Ascending aorta (tissue), 2 donors: ENCODE measurements around the gene KCNE3. TPM values are rescaled to one million over a fixed set of nuclear protein-coding genes. Genes with fewer than 3 reads are reported as not detected.
A peak's percentile ranks its signal among the peaks of the same experiment; 100 is the strongest.
"Not testable (repeated sequence)": the region's sequence is repeated elsewhere in the genome, so short reads cannot be mapped to it uniquely, and the experiment has no call there.

Experiments
- DNase-seq, 2 donors: peaks; one replicate each; pipeline ENCODE4 v3.0.0-alpha.2; 2019; ENCODE audit warnings: low spot score in 2 of 2
- H3K27ac ChIP-seq, 2 donors: fragments of 200-600 bp; sonication (generic); one replicate each; pipeline ENCODE4 v1.5.1; 2016 to 2017; ENCODE audit warnings: mild to moderate bottlenecking in 1 of 2
- H3K27me3 ChIP-seq: fragments of 200-600 bp; sonication (generic); one replicate; pipeline ENCODE4 v1.5.1; 2017
- H3K36me3 ChIP-seq, 2 donors: fragments of 200-600 bp; sonication (generic); one replicate each; pipeline ENCODE4 v1.5.1; 2016
- H3K4me1 ChIP-seq, 2 donors: fragments of 200-600 bp; sonication (generic); one replicate each; pipeline ENCODE4 v1.5.1; 2016 to 2017; ENCODE audit warnings: mild to moderate bottlenecking in 1 of 2
- H3K4me3 ChIP-seq, 2 donors: fragments of 200-600 bp; sonication (generic); one replicate each; pipeline ENCODE4 v1.5.1; 2016 to 2017; ENCODE audit warnings: mild to moderate bottlenecking in 1 of 2
- H3K9me3 ChIP-seq, 2 donors: fragments of 200-600 bp; sonication (generic); one replicate each; pipeline ENCODE4 v1.5.1; 2016
- CTCF ChIP-seq, 3 experiments: fragments of 200-600 bp in 2 of 3; fragments of 450-650 bp in 1 of 3; sonication (generic) in 2 of 3; IDR thresholded peaks; one replicate each; pipeline ENCODE4 v1.5.1; 2016 to 2019; ENCODE audit warnings: antibody characterized with exemption in 3 of 3, mild to moderate bottlenecking in 1 of 3, moderate library complexity in 1 of 3
- intact Hi-C: fragments of 100-400 bp; cut with DNase I; formaldehyde crosslinking; loops from one replicate; pipeline ENCODE4 v1.15.1; 2023
- total RNA-seq: library from RNA; depleted of rRNA; stranded (reverse); fragments of >200 nt; gene quantifications from one replicate; pipeline ENCODE4 v1.1.0, GENCODE V29; 2016

Gene KCNE3
- total RNA-seq, 1 donor from 2014 or later: not detected

- Histone ChIP-seq H3K9me3 (no peaks in the 10 kb centered on the region), H3K36me3 (no peaks in the 10 kb centered on the region), H3K4me1 (peaks cover 6 to 11% of the 10 kb centered on the region in 2 donors), H3K27me3 (no peaks in the 10 kb centered on the region), H3K4me3 (no peak overlapping the region), H3K27ac (peak overlapping the region; percentile 84 to 94)
- intact Hi-C loops: no loop called here
- no peak for DNase-seq
- no peak for TF ChIP-seq CTCF (IDR thresholded peaks at IDR 0.05)
These were observed 50.0 kb downstream of the KCNE3 start for GRCh38 chr11:74417379-74417804.

GRCh38 chr11:74416974-74417373 lies 50.4 kb downstream of the KCNE3 start:
- H3K27ac ChIP-seq: peak overlapping the region; percentile 84 to 94

GRCh38 chr11:74412733-74413359 lies 54.5 kb downstream of the KCNE3 start:
- Histone ChIP-seq H3K27me3 (no peaks in the 10 kb centered on the region), H3K36me3 (no peaks in the 10 kb centered on the region), H3K4me3 (no peak overlapping the region), H3K27ac (no peak overlapping the region), H3K4me1 (peaks cover 4 to 7% of the 10 kb centered on the region in 2 donors), H3K9me3 (no peaks in the 10 kb centered on the region)
- no peak for DNase-seq
- TF ChIP-seq CTCF (IDR thresholded peaks at IDR 0.05): no peak
- intact Hi-C loops: no loop called here

More at GRCh38 chr11:74416974-74417373, 50.4 kb downstream of the KCNE3 start:
- H3K27me3 ChIP-seq, H3K9me3 ChIP-seq, H3K4me3 ChIP-seq, DNase-seq, H3K36me3 ChIP-seq, intact Hi-C loops: not testable (repeated sequence)
- peaks cover 6 to 11% of the 10 kb centered on the region in 2 donors for H3K4me1 ChIP-seq

GRCh38 chr11:74412321-74412720 lies 55.0 kb downstream of the KCNE3 start:
- no peaks in the 10 kb centered on the region for H3K27me3 ChIP-seq
- H3K4me1 ChIP-seq: peaks cover 0 to 2% of the 10 kb centered on the region in 2 donors
- H3K27ac ChIP-seq: no peak overlapping the region
- H3K4me3 ChIP-seq: no peak overlapping the region
- no peaks in the 10 kb centered on the region for H3K36me3 ChIP-seq
- intact Hi-C loops: no loop called here
- no peak for DNase-seq
- TF ChIP-seq CTCF (IDR thresholded peaks at IDR 0.05): no peak
- no peaks in the 10 kb centered on the region for H3K9me3 ChIP-seq

- H3K36me3 ChIP-seq: no peaks in the 10 kb centered on the region
- no peak overlapping the region for H3K4me3 ChIP-seq
- no peak for DNase-seq
- no peak overlapping the region for H3K27ac ChIP-seq
- H3K27me3 ChIP-seq: no peaks in the 10 kb centered on the region
- H3K9me3 ChIP-seq: no peaks in the 10 kb centered on the region
- H3K4me1 ChIP-seq: no peaks in the 10 kb centered on the region
- intact Hi-C loops: no loop called here
- no peak for TF ChIP-seq CTCF (IDR thresholded peaks at IDR 0.05)
These were observed 57.7 kb downstream of the KCNE3 start for GRCh38 chr11:74409633-74410032.

Other genes with a start within 250 kb of the KCNE3 start
- gene P4HA3, start 155.9 kb downstream of the KCNE3 start, total RNA-seq: 2.1 TPM
- gene PGM2L1, start 69.1 kb downstream of the KCNE3 start, total RNA-seq: 8.4 TPM
- not detected for gene LIPT2, start 26.2 kb upstream of the KCNE3 start, total RNA-seq
- gene POLD3, start 125.0 kb upstream of the KCNE3 start, total RNA-seq: 10.3 TPM